Thyroid gland (tissue), 4 donors: Measurements from ENCODE around the gene SAP30BP.

ENCODE experiments used
- POLR2A ChIP-seq, 2 donors: fragments of 450-650 bp; IDR thresholded peaks; one replicate each; pipeline ENCODE4 v1.6.1; 2017; ENCODE audit warnings: antibody characterized with exemption in 2 of 2, mild to moderate bottlenecking in 2 of 2, moderate library complexity in 1 of 2
- TF ChIP-seq, protein P1 (sequence below), 6 experiments: fragments of 200-600 bp in 3 of 6; fragments of 450-650 bp in 3 of 6; sonication (generic) in 3 of 6; IDR thresholded peaks; one replicate each; pipeline ENCODE4 v1.5.1; 2016 to 2019; ENCODE audit warnings: antibody characterized with exemption in 6 of 6, mild to moderate bottlenecking in 2 of 6, inconsistent platforms in 1 of 6, moderate library complexity in 1 of 6

DNA sequence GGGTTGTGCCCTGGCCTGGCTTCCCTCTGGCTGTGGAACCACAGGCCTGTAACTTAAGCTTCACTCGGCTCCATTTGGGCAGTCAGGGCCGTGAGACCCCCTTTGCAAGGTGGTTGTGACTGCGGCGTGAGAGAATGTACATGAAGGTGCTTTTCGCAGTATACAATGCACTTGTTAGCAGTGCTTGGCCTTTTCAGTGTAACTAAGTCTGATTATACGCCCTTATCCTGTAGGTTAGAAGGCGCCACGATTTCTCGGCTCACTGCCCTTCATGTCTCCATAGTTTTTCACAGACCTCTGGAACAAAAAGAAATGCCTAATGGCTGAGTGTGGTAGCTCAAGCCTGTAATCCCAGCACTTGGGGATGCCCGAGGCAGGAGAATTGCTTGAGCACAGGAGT is 13.3 kb downstream of the SAP30BP start:
- TF ChIP-seq, protein P1, sequence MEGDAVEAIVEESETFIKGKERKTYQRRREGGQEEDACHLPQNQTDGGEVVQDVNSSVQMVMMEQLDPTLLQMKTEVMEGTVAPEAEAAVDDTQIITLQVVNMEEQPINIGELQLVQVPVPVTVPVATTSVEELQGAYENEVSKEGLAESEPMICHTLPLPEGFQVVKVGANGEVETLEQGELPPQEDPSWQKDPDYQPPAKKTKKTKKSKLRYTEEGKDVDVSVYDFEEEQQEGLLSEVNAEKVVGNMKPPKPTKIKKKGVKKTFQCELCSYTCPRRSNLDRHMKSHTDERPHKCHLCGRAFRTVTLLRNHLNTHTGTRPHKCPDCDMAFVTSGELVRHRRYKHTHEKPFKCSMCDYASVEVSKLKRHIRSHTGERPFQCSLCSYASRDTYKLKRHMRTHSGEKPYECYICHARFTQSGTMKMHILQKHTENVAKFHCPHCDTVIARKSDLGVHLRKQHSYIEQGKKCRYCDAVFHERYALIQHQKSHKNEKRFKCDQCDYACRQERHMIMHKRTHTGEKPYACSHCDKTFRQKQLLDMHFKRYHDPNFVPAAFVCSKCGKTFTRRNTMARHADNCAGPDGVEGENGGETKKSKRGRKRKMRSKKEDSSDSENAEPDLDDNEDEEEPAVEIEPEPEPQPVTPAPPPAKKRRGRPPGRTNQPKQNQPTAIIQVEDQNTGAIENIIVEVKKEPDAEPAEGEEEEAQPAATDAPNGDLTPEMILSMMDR (IDR thresholded peaks at IDR 0.05): no peak
- no peak for TF ChIP-seq POLR2A (IDR thresholded peaks at IDR 0.05)
